ENCODE measurements around the gene ZNF146. TPM values are rescaled to one million over a fixed set of nuclear protein-coding genes. Genes with fewer than 3 reads are reported as not detected.
"Not testable (repeated sequence)": the region's sequence is repeated elsewhere in the genome, so short reads cannot be mapped to it uniquely, and the experiment has no call there.

The ZNF146 gene
- total RNA-seq: 99.0 and 101 TPM in 2 replicates
- long read RNA-seq, transcript ZNF146-205 (3 exons, 533 nt): minor isoform, 38 of 603 reads
- long read RNA-seq, transcript ZNF146-201 (4 exons, 3,326 nt): major isoform, 262 of 603 reads
- long read RNA-seq, transcript ZNF146-202 (3 exons, 3,780 nt): minor isoform, 154 of 603 reads
- long read RNA-seq, transcript ZNF146-204 (2 exons, 571 nt): minor isoform, 7 of 603 reads
- long read RNA-seq, partial matches to known transcripts: 6 of 603 reads
- long read RNA-seq, other reads (novel, unspliced or antisense): 136 of 603 reads

- H3K9me3 Mint-ChIP-seq (ENCODE audit: low read depth): no peaks in the 10 kb centered on the region
- TF ChIP-seq CTCF (IDR thresholded peaks at IDR 0.05; ENCODE audit: unreplicated experiment): no peak
- DNase-seq (ENCODE audit: low spot score, unreplicated experiment): peak; percentile 96
- no peak within 1 kb of the TSS for H3K27ac Mint-ChIP-seq
- peaks cover 12% of the 10 kb centered on the region for H3K36me3 Mint-ChIP-seq (ENCODE audit: insufficient read depth)
- no peaks in the 10 kb centered on the region for H3K27me3 Mint-ChIP-seq
- H3K4me1 Mint-ChIP-seq (ENCODE audit: low read depth): peaks cover 14% of the 10 kb centered on the region
- no peak within 1 kb of the TSS for H3K4me3 Mint-ChIP-seq (ENCODE audit: low read depth)
These were observed at the start of gene ZNF146, which contains the start of gene ZNF565 for GRCh38 chr19:36214386-36215275. ZNF146 (plus strand) TSS chr19:36215106; CDS start chr19:36236441, 21,335 bp downstream. ZNF565 (minus strand) TSS chr19:36214665; CDS start chr19:36201985, 12,680 bp downstream.

- Mint-ChIP-seq H3K27me3 (no peaks in the 10 kb centered on the region), H3K4me3 (ENCODE audit: low read depth) (no peak overlapping the region), H3K36me3 (ENCODE audit: insufficient read depth) (peaks cover 2% of the 10 kb centered on the region), H3K27ac (no peak overlapping the region), H3K9me3 (ENCODE audit: low read depth) (no peaks in the 10 kb centered on the region), H3K4me1 (ENCODE audit: low read depth) (peaks cover 4% of the 10 kb centered on the region)
- DNase-seq (ENCODE audit: low spot score, unreplicated experiment): no peak
- TF ChIP-seq CTCF (IDR thresholded peaks at IDR 0.05; ENCODE audit: unreplicated experiment): no peak
These were observed 45.7 kb upstream of the ZNF146 start for GRCh38 chr19:36169084-36169760.

GRCh38 chr19:36172852-36173251 is 42.1 kb upstream of the ZNF146 start:
- DNase-seq (ENCODE audit: low spot score, unreplicated experiment): no peak
- no peaks in the 10 kb centered on the region for H3K36me3 Mint-ChIP-seq (ENCODE audit: insufficient read depth)
- no peak overlapping the region for H3K4me3 Mint-ChIP-seq (ENCODE audit: low read depth)
- peaks cover 4% of the 10 kb centered on the region for H3K4me1 Mint-ChIP-seq (ENCODE audit: low read depth)
- no peaks in the 10 kb centered on the region for H3K27me3 Mint-ChIP-seq
- H3K9me3 Mint-ChIP-seq (ENCODE audit: low read depth): no peaks in the 10 kb centered on the region
- no peak for TF ChIP-seq CTCF (IDR thresholded peaks at IDR 0.05; ENCODE audit: unreplicated experiment)
- no peak overlapping the region for H3K27ac Mint-ChIP-seq

- H3K4me1 Mint-ChIP-seq (ENCODE audit: low read depth); H3K27me3 Mint-ChIP-seq; DNase-seq (ENCODE audit: low spot score, unreplicated experiment); H3K4me3 Mint-ChIP-seq (ENCODE audit: low read depth); H3K9me3 Mint-ChIP-seq (ENCODE audit: low read depth); H3K27ac Mint-ChIP-seq; H3K36me3 Mint-ChIP-seq (ENCODE audit: insufficient read depth): not testable (repeated sequence)
These were observed 41.1 kb upstream of the ZNF146 start for GRCh38 chr19:36173846-36174245.

- not testable (repeated sequence) for H3K4me1 Mint-ChIP-seq (ENCODE audit: low read depth); H3K9me3 Mint-ChIP-seq (ENCODE audit: low read depth); DNase-seq (ENCODE audit: low spot score, unreplicated experiment); H3K27ac Mint-ChIP-seq; H3K27me3 Mint-ChIP-seq; H3K4me3 Mint-ChIP-seq (ENCODE audit: low read depth); H3K36me3 Mint-ChIP-seq (ENCODE audit: insufficient read depth)
These were observed 35.8 kb upstream of the ZNF146 start for GRCh38 chr19:36179077-36179476.

- Mint-ChIP-seq H3K9me3 (ENCODE audit: low read depth) (no peaks in the 10 kb centered on the region), H3K36me3 (ENCODE audit: insufficient read depth) (peaks cover 1% of the 10 kb centered on the region), H3K4me3 (ENCODE audit: low read depth) (no peak overlapping the region), H3K27ac (peak overlapping the region; percentile 12), H3K4me1 (ENCODE audit: low read depth) (no peaks in the 10 kb centered on the region), H3K27me3 (no peaks in the 10 kb centered on the region)
- DNase-seq (ENCODE audit: low spot score, unreplicated experiment): no peak
- no peak for TF ChIP-seq CTCF (IDR thresholded peaks at IDR 0.05; ENCODE audit: unreplicated experiment)
These were observed 32.2 kb upstream of the ZNF146 start for GRCh38 chr19:36182612-36183244.

Data from progenitor cell of endocrine pancreas (in vitro differentiated cells).